Neural progenitor cell (in vitro differentiated cells): ENCODE results near the gene DIAPH3. TPM values are rescaled to one million over a fixed set of nuclear protein-coding genes. Genes with fewer than 3 reads are reported as not detected.

Experiments
- DNase-seq: peaks from one replicate; pipeline ENCODE4 v3.0.0-alpha.2; 2016; ENCODE audit warnings: low spot score
- H2AFZ ChIP-seq: fragments of 200-600 bp; sonication (generic); replicated peaks from 2 replicates; pipeline ENCODE4 v1.6.1; 2016; ENCODE audit warnings: antibody characterized with exemption
- H3F3A ChIP-seq: fragments of 200-600 bp; sonication (generic); 2 replicates; pipeline ENCODE4 v1.6.1; 2016; ENCODE audit warnings: antibody characterized with exemption, low read depth
- H3K27ac ChIP-seq: fragments of 200-600 bp; sonication (generic); 2 replicates; pipeline ENCODE4 v1.5.1; 2016; ENCODE audit warnings: mild to moderate bottlenecking
- H3K27me3 ChIP-seq: fragments of 200-600 bp; sonication (generic); 2 replicates; pipeline ENCODE4 v1.6.1; 2016; ENCODE audit warnings: mild to moderate bottlenecking, moderate library complexity
- H3K36me3 ChIP-seq: fragments of 200-600 bp; sonication (generic); 2 replicates; pipeline ENCODE4 v1.5.1; 2016
- H3K4me1 ChIP-seq: fragments of 200-600 bp; sonication (generic); 2 replicates; pipeline ENCODE4 v1.6.1; 2016; ENCODE audit warnings: mixed run types
- H3K4me2 ChIP-seq: fragments of 200-600 bp; sonication (generic); 2 replicates; pipeline ENCODE4 v1.6.1; 2016
- H3K4me3 ChIP-seq: fragments of 200-600 bp; sonication (generic); 2 replicates; pipeline ENCODE4 v1.5.1; 2016
- H3K79me2 ChIP-seq: fragments of 200-600 bp; sonication (generic); 2 replicates; pipeline ENCODE4 v1.6.1; 2016; ENCODE audit warnings: low read depth
- H3K9ac ChIP-seq: fragments of 200-600 bp; sonication (generic); 2 replicates; pipeline ENCODE4 v1.6.1; 2016
- H3K9me3 ChIP-seq: fragments of 200-600 bp; sonication (generic); 2 replicates; pipeline ENCODE4 v1.5.1; 2016; ENCODE audit warnings: low read depth
- H4K20me1 ChIP-seq: fragments of 200-600 bp; sonication (generic); 2 replicates; pipeline ENCODE4 v1.6.1; 2016; ENCODE audit warnings: low read depth
- H3K27ac Mint-ChIP-seq: 3 replicates; pipeline ENCODE4 v1.8.0; 2021; ENCODE audit warnings: mixed read lengths
- H3K27me3 Mint-ChIP-seq: 2 replicates; pipeline ENCODE4 v1.8.0; 2022; ENCODE audit warnings: low read depth, mild to moderate bottlenecking, inconsistent platforms, moderate library complexity, mixed read lengths; ENCODE audit not compliant: insufficient read depth
- H3K36me3 Mint-ChIP-seq: 3 replicates; pipeline ENCODE4 v1.8.0; 2021; ENCODE audit warnings: mixed read lengths
- H3K4me1 Mint-ChIP-seq: 3 replicates; pipeline ENCODE4 v1.8.0; 2021; ENCODE audit warnings: mixed read lengths
- H3K4me3 Mint-ChIP-seq: 3 replicates; pipeline ENCODE4 v1.8.0; 2021; ENCODE audit warnings: mild to moderate bottlenecking, moderate library complexity, mixed read lengths
- H3K9me3 Mint-ChIP-seq: 3 replicates; pipeline ENCODE4 v1.8.0; 2020; ENCODE audit warnings: mixed read lengths
- EZH2 ChIP-seq: fragments of 200-600 bp; sonication (generic); IDR thresholded peaks from 2 replicates; pipeline ENCODE4 v1.6.1; 2017; ENCODE audit warnings: antibody characterized with exemption, mild to moderate bottlenecking, moderate library complexity
- EZH2phosphoT487 ChIP-seq: fragments of 200-600 bp; sonication (generic); IDR thresholded peaks from 2 replicates; pipeline ENCODE4 v1.6.1; 2017; ENCODE audit warnings: antibody characterized with exemption
- total RNA-seq: library from RNA; depleted of rRNA; stranded (reverse); fragments of >200 nt; gene quantifications from 2 replicates; pipeline ENCODE4 v1.2.3, GENCODE V29; 2015; ENCODE audit warnings: low replicate concordance
- TF ChIP-seq, protein P1 (sequence below): fragments of 200-600 bp; sonication (generic); IDR thresholded peaks from 2 replicates; pipeline ENCODE4 v1.5.1; 2017; ENCODE audit warnings: antibody characterized with exemption, mild to moderate bottlenecking

Gene DIAPH3
- total RNA-seq, 1 donor from 2014 or later = 51.5 TPM

DNA sequence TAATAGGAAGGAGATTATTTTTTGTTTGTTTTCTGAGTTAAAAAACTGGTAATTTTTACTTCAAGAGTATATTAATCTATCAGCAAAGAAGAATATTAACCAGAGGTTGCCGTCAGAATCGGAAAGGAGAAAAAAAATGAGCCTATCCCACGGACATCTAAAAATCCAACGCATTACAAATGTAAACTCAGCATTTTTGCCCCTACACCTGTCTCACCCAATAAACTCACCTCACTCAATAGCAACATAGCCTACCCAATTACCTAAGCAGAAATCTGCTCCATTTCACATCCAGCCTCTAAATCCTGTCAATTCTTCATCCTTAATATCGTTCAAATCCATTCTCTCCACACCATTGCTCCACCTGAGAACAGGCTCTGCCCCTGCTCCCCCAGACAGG is 10.4 kb upstream of the DIAPH3 start:
- H3K4me1 Mint-ChIP-seq = no peaks in the 10 kb centered on the region
- Histone ChIP-seq H3K4me2 (no peak overlapping the region), H3K27me3 (no peaks in the 10 kb centered on the region), H3K36me3 (no peaks in the 10 kb centered on the region), H3F3A (no peaks in the 10 kb centered on the region), H3K4me3 (no peak overlapping the region), H2AFZ (no peak overlapping the region), H3K4me1 (no peaks in the 10 kb centered on the region), H3K9ac (no peak overlapping the region), H3K79me2 (no peaks in the 10 kb centered on the region), H3K9me3 (no peaks in the 10 kb centered on the region), H4K20me1 (no peaks in the 10 kb centered on the region), H3K27ac (no peak overlapping the region)
- no peak for DNase-seq
- H3K9me3 Mint-ChIP-seq = no peaks in the 10 kb centered on the region
- no peaks in the 10 kb centered on the region for H3K27me3 Mint-ChIP-seq
- H3K4me3 Mint-ChIP-seq = no peak overlapping the region
- H3K36me3 Mint-ChIP-seq = no peaks in the 10 kb centered on the region
- TF ChIP-seq, protein P1, sequence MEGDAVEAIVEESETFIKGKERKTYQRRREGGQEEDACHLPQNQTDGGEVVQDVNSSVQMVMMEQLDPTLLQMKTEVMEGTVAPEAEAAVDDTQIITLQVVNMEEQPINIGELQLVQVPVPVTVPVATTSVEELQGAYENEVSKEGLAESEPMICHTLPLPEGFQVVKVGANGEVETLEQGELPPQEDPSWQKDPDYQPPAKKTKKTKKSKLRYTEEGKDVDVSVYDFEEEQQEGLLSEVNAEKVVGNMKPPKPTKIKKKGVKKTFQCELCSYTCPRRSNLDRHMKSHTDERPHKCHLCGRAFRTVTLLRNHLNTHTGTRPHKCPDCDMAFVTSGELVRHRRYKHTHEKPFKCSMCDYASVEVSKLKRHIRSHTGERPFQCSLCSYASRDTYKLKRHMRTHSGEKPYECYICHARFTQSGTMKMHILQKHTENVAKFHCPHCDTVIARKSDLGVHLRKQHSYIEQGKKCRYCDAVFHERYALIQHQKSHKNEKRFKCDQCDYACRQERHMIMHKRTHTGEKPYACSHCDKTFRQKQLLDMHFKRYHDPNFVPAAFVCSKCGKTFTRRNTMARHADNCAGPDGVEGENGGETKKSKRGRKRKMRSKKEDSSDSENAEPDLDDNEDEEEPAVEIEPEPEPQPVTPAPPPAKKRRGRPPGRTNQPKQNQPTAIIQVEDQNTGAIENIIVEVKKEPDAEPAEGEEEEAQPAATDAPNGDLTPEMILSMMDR = no peak
- TF ChIP-seq EZH2phosphoT487 = no peak
- no peak for TF ChIP-seq EZH2
- no peak overlapping the region for H3K27ac Mint-ChIP-seq

DNA sequence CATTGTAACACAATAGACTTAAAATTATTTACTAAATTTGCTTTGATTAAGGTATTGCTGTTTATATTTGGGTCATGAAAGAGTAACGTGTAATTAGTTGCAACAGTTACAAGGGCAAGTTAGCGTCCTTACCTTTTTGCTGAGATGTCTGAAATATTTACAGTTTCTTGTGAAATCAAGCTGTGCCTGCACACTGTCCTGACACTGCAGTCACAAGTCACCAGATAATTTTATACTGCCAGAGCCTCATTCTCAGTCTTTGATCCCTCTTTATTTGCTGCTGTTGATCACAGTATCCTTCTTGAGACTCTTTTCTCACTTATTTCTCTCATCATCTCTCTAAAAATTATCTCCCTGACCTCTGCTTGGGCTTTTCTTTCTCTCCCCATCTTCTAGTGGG is 8.4 kb upstream of the DIAPH3 start:
- Histone ChIP-seq H3K9ac (no peak overlapping the region), H3K27ac (no peak overlapping the region), H3K4me1 (no peaks in the 10 kb centered on the region), H2AFZ (peak overlapping the region; percentile 17), H3K27me3 (no peaks in the 10 kb centered on the region), H3K36me3 (no peaks in the 10 kb centered on the region), H3K4me3 (no peak overlapping the region), H4K20me1 (no peaks in the 10 kb centered on the region), H3K9me3 (no peaks in the 10 kb centered on the region), H3K79me2 (no peaks in the 10 kb centered on the region), H3K4me2 (no peak overlapping the region), H3F3A (no peaks in the 10 kb centered on the region)
- Mint-ChIP-seq H3K36me3 (no peaks in the 10 kb centered on the region), H3K9me3 (no peaks in the 10 kb centered on the region), H3K27me3 (no peaks in the 10 kb centered on the region), H3K27ac (peak overlapping the region; percentile 13), H3K4me1 (no peaks in the 10 kb centered on the region), H3K4me3 (no peak overlapping the region)
- DNase-seq = no peak
- TF ChIP-seq EZH2 (no peak), EZH2phosphoT487 (no peak)
- TF ChIP-seq, protein P1 = no peak

DNA sequence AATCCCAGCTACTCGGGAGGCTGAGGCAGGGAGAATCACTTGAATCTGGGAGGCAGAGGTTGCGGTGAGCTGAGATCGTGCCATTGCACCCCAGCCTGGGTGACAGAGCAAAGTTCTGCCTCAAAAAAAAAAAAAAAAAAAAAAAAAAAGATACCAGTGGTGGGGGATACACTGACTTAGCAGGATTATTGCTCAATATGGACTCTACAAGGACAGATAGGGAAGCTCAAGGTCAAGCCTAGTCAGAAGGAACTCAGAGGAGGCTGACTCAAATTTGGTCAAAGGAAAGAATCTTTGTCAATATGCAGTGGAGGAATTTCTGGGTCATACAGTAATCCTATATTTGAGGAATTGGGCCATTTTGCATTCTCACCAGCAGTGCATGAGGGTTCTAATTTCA is 6.7 kb upstream of the DIAPH3 start:
- H3K4me3 Mint-ChIP-seq = no peak overlapping the region
- no peaks in the 10 kb centered on the region for H3K36me3 ChIP-seq
- no peaks in the 10 kb centered on the region for H3F3A ChIP-seq
- no peaks in the 10 kb centered on the region for H3K27me3 Mint-ChIP-seq
- DNase-seq = no peak
- peaks cover 7% of the 10 kb centered on the region for H3K79me2 ChIP-seq
- peaks cover 4% of the 10 kb centered on the region for H3K4me1 Mint-ChIP-seq
- H3K4me3 ChIP-seq = no peak overlapping the region
- no peaks in the 10 kb centered on the region for H3K27me3 ChIP-seq
- H3K9ac ChIP-seq = no peak overlapping the region
- H4K20me1 ChIP-seq = no peaks in the 10 kb centered on the region
- no peak overlapping the region for H2AFZ ChIP-seq
- H3K9me3 Mint-ChIP-seq = no peaks in the 10 kb centered on the region
- H3K36me3 Mint-ChIP-seq = no peaks in the 10 kb centered on the region
- no peak overlapping the region for H3K27ac ChIP-seq
- peaks cover 3% of the 10 kb centered on the region for H3K4me1 ChIP-seq
- H3K27ac Mint-ChIP-seq = no peak overlapping the region
- H3K9me3 ChIP-seq = no peaks in the 10 kb centered on the region
- TF ChIP-seq, protein P1 = no peak
- TF ChIP-seq EZH2phosphoT487 (no peak), EZH2 (no peak)
- H3K4me2 ChIP-seq = no peak overlapping the region
